PC-9 (cell line): ENCODE data around the gene RUNX3. TPM values are rescaled to one million over a fixed set of nuclear protein-coding genes. Genes with fewer than 3 reads are reported as not detected.

Source experiments
- BruUV-seq: library from RNA; stranded (reverse); fragments of 400-500 nt; replicated peaks from 2 replicates; lab custom pipeline; 2021; lab: Mats Ljungman, UMichigan
- CTCF ChIA-PET: fragments of 300-600 bp; sonication (Branson Sonifier 250); formaldehyde crosslinking; loops from one replicate; lab custom pipeline; 2022; ENCODE audit warnings: antibody characterized with exemption; lab: Charles Lee
- POLR2A ChIA-PET: fragments of 300-600 bp; sonication (Branson Sonifier 250); formaldehyde crosslinking; loops from one replicate; lab custom pipeline; 2022; ENCODE audit warnings: antibody characterized with exemption; ENCODE audit not compliant: unreplicated experiment; lab: Charles Lee
- DNase-seq, 2 experiments: peaks; one replicate each; pipeline versions ENCODE4 v3.0.0 to v3.0.0-alpha.2; 2015 to 2022; ENCODE audit warnings: mixed read lengths in 1 of 2
- H2AFZ ChIP-seq: fragments of 200-600 bp; sonication (generic); 2 replicates; pipeline ENCODE4 v1.8.1; 2017; ENCODE audit warnings: antibody characterized with exemption
- H3F3A ChIP-seq: fragments of 200-600 bp; sonication (generic); 2 replicates; pipeline ENCODE4 v1.8.1; 2017; ENCODE audit warnings: antibody characterized with exemption, mild to moderate bottlenecking, low read depth; ENCODE audit not compliant: insufficient read depth
- H3K27ac ChIP-seq: fragments of 200-600 bp; sonication (generic); 2 replicates; pipeline ENCODE4 v1.6.1; 2016; ENCODE audit warnings: mixed run types
- H3K27me3 ChIP-seq: fragments of 200-600 bp; sonication (generic); 2 replicates; pipeline ENCODE4 v1.6.1; 2016; ENCODE audit warnings: low read depth, mixed run types; ENCODE audit not compliant: insufficient read depth
- H3K36me3 ChIP-seq: fragments of 200-600 bp; sonication (generic); 2 replicates; pipeline ENCODE4 v1.6.1; 2016; ENCODE audit warnings: low read depth, mixed run types
- H3K4me1 ChIP-seq: fragments of 200-600 bp; sonication (generic); replicated peaks from 2 replicates; pipeline ENCODE4 v1.6.1; 2016; ENCODE audit warnings: mixed run types; ENCODE audit not compliant: insufficient read depth
- H3K4me2 ChIP-seq: fragments of 200-600 bp; sonication (generic); 2 replicates; pipeline ENCODE4 v1.6.1; 2017; ENCODE audit warnings: mixed run types
- H3K4me3 ChIP-seq: fragments of 200-600 bp; sonication (generic); 2 replicates; pipeline ENCODE4 v1.6.1; 2016; ENCODE audit warnings: mixed run types
- H3K79me2 ChIP-seq: fragments of 200-600 bp; sonication (generic); 2 replicates; pipeline ENCODE4 v1.6.1; 2017; ENCODE audit warnings: low read depth, mixed run types
- H3K9me2 ChIP-seq: fragments of 200-600 bp; sonication (generic); 2 replicates; pipeline ENCODE4 v1.8.1; 2017; ENCODE audit warnings: mild to moderate bottlenecking; ENCODE audit not compliant: insufficient read depth
- H3K9me3 ChIP-seq: fragments of 200-600 bp; sonication (generic); 2 replicates; pipeline ENCODE4 v1.8.1; 2016; ENCODE audit warnings: low read depth; ENCODE audit not compliant: insufficient read depth
- H4K20me1 ChIP-seq: fragments of 200-600 bp; sonication (generic); 2 replicates; pipeline ENCODE4 v1.8.1; 2017; ENCODE audit not compliant: insufficient read depth
- EZH2 ChIP-seq: fragments of 200-600 bp; sonication (generic); IDR thresholded peaks from 2 replicates; pipeline ENCODE4 v1.8.0; 2017; ENCODE audit warnings: antibody characterized with exemption, low read depth
- intact Hi-C: fragments of 100-400 bp; cut with micrococcal nuclease; formaldehyde crosslinking; loops from one replicate; pipeline ENCODE4 v1.10.0; 2022; ENCODE audit not compliant: unreplicated experiment
- total RNA-seq: library from RNA; stranded (reverse); gene quantifications from 2 replicates; pipeline ENCODE4 v1.2.3, GENCODE V29; 2021
- TF ChIP-seq, protein P1 (sequence below): fragments of 200-600 bp; sonication (generic); conservative IDR thresholded peaks from 2 replicates; pipeline ENCODE4 v1.6.1; 2017; ENCODE audit warnings: mixed run types, antibody characterized with exemption, mild to moderate bottlenecking, moderate library complexity

The RUNX3 gene
- total RNA-seq, 1 experiment from 2014 or later, result not detected

DNA sequence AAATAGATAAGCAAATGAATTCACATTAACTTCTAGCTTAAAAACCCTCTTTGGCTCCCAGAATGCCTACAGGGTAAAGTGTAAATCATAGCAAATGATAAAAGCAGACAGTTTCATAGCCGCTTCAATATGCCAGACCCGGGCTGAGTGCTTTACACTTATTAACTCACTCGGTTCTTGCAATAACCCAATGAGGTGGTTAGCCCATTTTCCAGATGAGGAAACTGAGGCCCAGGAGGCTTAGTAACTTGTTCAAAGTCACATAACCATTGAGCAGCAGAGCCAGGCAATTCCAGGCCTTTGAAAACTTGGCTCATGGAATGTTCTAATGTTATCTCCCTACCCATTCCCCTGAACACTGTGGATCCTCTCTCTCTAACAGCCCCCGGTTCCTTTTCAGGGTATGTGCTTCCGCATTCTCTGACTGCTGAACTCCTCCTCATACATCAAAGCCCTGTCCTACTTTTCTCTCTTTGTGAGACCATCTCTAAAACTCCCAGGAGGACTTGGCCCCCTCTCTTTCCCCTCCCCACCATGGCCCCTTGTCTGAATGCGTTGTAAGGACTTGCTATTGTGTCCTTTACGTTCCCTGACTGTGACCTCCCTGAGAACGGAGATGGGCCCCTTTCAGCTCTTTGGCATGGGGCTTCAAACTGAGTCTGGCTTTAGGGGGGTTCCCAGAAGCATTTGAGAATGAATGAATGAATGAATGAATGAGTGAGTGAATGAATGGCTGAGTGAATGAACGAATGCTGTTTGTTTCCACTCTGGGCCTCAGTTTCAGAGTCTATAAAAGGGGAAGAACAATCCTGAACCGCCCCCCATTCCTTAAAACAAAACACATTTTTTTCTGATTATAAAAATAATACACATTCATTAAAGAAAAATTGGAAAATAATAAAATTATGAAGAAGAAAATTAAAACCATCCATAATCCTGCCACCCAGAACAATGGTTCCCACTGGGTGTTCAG is 15.6 kb upstream of the RUNX3 start:
- Histone ChIP-seq H3K79me2 (no peaks in the 10 kb centered on the region), H3K4me2 (no peak overlapping the region), H3K4me3 (no peak overlapping the region), H4K20me1 (no peaks in the 10 kb centered on the region), H3K4me1 (no peaks in the 10 kb centered on the region), H3K27me3 (no peaks in the 10 kb centered on the region), H3K9me3 (no peaks in the 10 kb centered on the region), H3K27ac (no peak overlapping the region), H3K9me2 (no peaks in the 10 kb centered on the region), H3F3A (no peaks in the 10 kb centered on the region), H3K36me3 (no peaks in the 10 kb centered on the region), H2AFZ (no peak overlapping the region)
- BruUV-seq, result no TSS peak
- CTCF ChIA-PET, result no interaction called here
- no peak for DNase-seq
- POLR2A ChIA-PET, result no interaction called here
- TF ChIP-seq EZH2, result no peak
- TF ChIP-seq, protein P1, sequence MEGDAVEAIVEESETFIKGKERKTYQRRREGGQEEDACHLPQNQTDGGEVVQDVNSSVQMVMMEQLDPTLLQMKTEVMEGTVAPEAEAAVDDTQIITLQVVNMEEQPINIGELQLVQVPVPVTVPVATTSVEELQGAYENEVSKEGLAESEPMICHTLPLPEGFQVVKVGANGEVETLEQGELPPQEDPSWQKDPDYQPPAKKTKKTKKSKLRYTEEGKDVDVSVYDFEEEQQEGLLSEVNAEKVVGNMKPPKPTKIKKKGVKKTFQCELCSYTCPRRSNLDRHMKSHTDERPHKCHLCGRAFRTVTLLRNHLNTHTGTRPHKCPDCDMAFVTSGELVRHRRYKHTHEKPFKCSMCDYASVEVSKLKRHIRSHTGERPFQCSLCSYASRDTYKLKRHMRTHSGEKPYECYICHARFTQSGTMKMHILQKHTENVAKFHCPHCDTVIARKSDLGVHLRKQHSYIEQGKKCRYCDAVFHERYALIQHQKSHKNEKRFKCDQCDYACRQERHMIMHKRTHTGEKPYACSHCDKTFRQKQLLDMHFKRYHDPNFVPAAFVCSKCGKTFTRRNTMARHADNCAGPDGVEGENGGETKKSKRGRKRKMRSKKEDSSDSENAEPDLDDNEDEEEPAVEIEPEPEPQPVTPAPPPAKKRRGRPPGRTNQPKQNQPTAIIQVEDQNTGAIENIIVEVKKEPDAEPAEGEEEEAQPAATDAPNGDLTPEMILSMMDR, result no peak
- intact Hi-C loops, result no loop called here

DNA sequence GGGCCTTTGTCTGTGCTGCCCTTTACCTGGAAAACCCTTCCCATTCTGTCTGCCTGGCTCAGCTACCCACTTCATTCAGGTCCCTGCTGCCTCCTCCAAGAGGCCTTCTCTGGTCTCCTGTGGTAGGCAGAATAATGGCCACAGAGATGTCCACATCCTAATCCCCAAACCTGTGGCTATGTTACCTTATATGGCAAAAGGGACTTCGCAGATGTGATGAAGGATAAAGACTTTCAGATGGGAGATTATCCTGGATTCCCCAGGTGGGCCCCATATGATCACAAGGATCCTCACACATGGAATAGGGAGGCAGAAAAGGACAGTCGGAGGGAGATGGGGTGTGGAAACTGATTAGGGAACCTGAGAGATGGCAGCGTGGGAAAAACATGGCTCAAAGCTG is 14.2 kb upstream of the RUNX3 start:
- intact Hi-C loops, result no loop called here
- no TSS peak for BruUV-seq
- no peak overlapping the region for H3K27ac ChIP-seq
- no peak for DNase-seq
- H3K9me2 ChIP-seq, result no peaks in the 10 kb centered on the region
- no peaks in the 10 kb centered on the region for H3K79me2 ChIP-seq
- no peak overlapping the region for H3K4me2 ChIP-seq
- ChIA-PET CTCF (no interaction called here), POLR2A (no interaction called here)
- H3K9me3 ChIP-seq, result no peaks in the 10 kb centered on the region
- no peak overlapping the region for H3K4me3 ChIP-seq
- H3K4me1 ChIP-seq, result no peaks in the 10 kb centered on the region
- no peaks in the 10 kb centered on the region for H4K20me1 ChIP-seq
- no peaks in the 10 kb centered on the region for H3K27me3 ChIP-seq
- H3F3A ChIP-seq, result no peaks in the 10 kb centered on the region
- H3K36me3 ChIP-seq, result no peaks in the 10 kb centered on the region
- no peak overlapping the region for H2AFZ ChIP-seq
- no peak for TF ChIP-seq EZH2
- TF ChIP-seq, protein P1, result no peak

DNA sequence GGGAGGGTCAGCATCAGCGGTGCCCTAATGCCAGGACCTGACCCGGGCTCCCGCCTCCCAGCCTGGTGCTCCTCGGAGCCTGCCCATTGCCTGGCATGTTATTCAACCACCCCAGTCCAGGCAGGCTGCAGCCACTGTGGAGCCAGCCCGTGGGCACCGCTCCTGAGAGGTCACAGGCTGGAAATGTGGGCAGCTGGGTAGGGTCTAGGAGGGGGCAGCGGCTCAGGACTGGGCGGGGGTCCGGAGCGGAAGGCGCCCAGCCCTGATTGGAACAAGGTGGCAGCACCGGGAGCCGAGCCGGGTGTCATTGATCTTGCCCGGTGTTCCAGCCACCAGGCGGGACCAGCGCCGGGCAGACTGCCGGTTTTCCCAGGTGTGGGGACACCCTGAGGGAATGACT is 12.7 kb upstream of the RUNX3 start:
- intact Hi-C loops, result no loop called here
- CTCF ChIA-PET, result no interaction called here

More for the DNA sequence above, 12.7 kb upstream of the RUNX3 start:
- H3K9me3 ChIP-seq, result no peaks in the 10 kb centered on the region
- H2AFZ ChIP-seq, result no peak overlapping the region
- no peak overlapping the region for H3K4me3 ChIP-seq
- no peaks in the 10 kb centered on the region for H3K9me2 ChIP-seq
- no peaks in the 10 kb centered on the region for H3K36me3 ChIP-seq
- no peak overlapping the region for H3K27ac ChIP-seq
- no peaks in the 10 kb centered on the region for H3K4me1 ChIP-seq
- TF ChIP-seq, protein P1, result no peak
- no peak for TF ChIP-seq EZH2
- no peaks in the 10 kb centered on the region for H3F3A ChIP-seq
- no peak for DNase-seq
- H4K20me1 ChIP-seq, result no peaks in the 10 kb centered on the region
- no TSS peak for BruUV-seq
- POLR2A ChIA-PET, result no interaction called here
- no peaks in the 10 kb centered on the region for H3K79me2 ChIP-seq
- H3K4me2 ChIP-seq, result no peak overlapping the region
- no peaks in the 10 kb centered on the region for H3K27me3 ChIP-seq
